HG02642 (cell line): ENCODE results near the gene CSTF3.
"Not testable (repeated sequence)": the region's sequence is repeated elsewhere in the genome, so short reads cannot be mapped to it uniquely, and the experiment has no call there.

Experiments used
- ATAC-seq: cut with Tn5 transposase; IDR thresholded peaks from one replicate; pipeline ENCODE4 v1.9.1; 2021; ENCODE audit warnings: mild to moderate bottlenecking; ENCODE audit not compliant: unreplicated experiment, poor library complexity

Gene CSTF3

DNA sequence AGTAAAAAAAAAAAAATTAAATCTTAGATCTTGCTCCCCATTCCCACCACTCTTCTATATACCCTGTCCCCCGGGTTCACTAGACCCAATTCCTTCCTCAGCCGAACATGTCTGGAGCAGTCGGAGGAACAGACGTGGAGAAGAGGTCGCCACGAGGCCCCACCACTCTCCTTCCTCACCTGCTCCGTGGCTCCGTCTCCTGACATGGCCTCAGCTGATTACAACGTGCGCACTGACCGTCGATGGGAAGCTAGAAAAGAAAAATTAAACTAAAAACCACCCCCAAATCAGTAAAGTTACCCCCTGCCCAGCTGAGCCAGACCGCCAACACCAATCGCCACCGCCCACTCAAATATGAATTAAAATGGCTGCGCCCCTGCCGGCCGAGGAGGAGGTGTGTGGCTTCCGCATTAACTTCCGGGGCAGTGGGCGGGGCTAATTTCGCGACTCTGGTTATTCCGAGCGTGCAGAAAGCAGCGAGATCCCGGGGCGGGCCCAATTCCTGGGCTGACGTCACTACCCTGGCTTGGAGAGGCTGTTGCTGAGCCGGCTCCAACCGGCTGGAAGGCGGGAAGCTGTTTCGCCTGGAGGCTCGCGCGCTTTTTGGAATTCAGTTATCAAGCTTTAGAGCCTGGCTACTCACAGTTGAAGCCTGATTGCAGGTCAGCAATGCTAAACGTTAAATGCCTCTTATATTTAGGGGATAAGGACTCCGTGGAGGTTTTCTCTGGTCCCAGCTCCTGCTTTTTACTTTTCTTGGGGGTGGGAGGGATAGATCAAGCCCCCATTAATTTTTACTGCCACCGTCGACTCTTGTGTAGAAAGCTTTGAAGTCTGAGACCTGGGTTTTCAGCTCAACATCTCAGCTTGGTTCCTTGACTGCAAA is at the start of gene CSTF3:
Gene CSTF3 (minus strand): TSS at position 361 of the 886 bp plus-strand sequence. CDS start 155 bp downstream, at position 206.
- ATAC-seq = peak; percentile 97

DNA sequence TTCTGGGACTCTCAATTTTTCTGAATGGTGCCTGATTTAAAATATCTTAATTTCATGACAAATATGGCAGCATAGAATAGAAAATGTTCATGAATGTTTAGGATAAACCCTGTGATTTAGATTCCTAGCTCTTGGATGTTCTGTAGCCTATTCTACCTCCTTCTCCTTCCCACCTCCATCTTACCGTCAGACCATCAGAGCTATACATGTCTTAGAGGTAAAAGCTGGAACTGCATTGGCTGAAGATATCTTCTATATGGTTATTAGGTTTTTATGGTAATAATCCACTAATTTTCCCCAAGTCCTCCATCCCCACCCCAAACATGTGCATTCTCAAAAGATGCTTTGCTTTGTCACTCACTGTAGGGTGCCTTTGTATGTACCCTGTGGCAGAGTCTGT is 46.9 kb upstream of the CSTF3 start:
- ATAC-seq = no peak

GRCh38 chr11:33207408-33207985 is 46.2 kb upstream of the CSTF3 start:
- no peak for ATAC-seq

- no peak for ATAC-seq
Measured at GRCh38 chr11:33197915-33198727, 36.8 kb upstream of the CSTF3 start.

GRCh38 chr11:33195462-33196173 is 34.3 kb upstream of the CSTF3 start:
- no peak for ATAC-seq

DNA sequence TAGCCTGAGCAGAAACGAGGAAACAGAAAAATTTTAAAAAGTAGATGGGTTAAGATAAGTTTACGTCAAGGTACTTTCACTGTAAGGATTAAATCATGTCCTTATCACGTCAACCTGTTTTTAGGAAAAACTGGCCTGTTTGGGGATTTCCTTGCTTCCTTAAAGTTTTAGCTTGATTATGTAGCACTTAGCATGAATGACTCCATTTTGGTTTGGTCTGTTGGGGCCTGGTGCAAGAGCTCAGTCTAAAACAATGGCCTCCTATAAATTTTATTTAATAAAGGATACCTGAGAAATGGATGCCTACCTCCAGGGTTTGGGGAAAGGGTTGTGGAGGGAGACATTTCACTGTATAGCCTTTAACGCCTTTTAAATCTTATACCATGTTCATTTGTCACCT is 33.2 kb upstream of the CSTF3 start:
- ATAC-seq = no peak

DNA sequence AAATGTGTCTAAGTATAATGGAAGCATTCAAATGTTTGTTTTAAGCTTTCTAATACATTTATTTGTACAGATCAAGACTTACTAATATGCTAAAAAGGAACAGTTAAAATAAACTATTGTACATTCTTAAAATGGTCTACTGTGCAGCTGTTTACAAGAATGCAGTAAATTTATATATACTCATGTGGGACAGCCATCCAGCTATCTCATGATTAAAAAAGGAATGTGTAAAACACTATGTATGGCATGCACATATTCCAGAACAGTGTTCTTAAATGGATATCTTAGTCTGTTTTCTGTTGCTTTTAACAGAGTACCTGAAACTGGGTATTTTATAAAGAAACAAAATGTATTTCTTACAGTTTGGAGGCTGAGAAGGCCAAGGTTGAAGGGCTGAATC is 30.2 kb upstream of the CSTF3 start:
- no peak for ATAC-seq

GRCh38 chr11:33187998-33188722 is 26.9 kb upstream of the CSTF3 start:
- no peak for ATAC-seq

- ATAC-seq = no peak
Measured at GRCh38 chr11:33185756-33186155, 24.5 kb upstream of the CSTF3 start.

- ATAC-seq = no peak
Measured at GRCh38 chr11:33182246-33182878, 21.1 kb upstream of the CSTF3 start.

DNA sequence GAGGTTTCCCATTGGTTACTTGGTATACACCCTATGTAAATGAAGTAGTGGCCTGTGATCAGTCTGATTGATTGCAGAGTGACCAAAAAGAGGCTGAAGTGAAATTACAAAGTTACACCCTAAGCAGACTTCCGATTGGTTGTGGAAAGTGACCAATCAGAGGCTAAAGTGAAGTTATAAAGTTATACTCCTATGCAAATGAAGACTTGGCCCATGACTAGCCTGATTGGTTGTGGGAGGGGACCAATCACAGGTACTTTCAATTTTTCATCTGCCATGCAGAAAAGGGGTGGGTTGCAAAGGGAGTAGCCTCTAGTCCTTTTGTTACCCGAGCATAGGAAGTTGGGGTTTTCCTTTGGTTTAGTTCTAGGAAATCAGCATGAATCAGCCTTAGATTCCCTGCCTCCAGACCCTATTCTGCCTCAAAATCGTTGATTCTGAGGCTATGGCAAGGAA is 18.1 kb upstream of the CSTF3 start:
- no peak for ATAC-seq

DNA sequence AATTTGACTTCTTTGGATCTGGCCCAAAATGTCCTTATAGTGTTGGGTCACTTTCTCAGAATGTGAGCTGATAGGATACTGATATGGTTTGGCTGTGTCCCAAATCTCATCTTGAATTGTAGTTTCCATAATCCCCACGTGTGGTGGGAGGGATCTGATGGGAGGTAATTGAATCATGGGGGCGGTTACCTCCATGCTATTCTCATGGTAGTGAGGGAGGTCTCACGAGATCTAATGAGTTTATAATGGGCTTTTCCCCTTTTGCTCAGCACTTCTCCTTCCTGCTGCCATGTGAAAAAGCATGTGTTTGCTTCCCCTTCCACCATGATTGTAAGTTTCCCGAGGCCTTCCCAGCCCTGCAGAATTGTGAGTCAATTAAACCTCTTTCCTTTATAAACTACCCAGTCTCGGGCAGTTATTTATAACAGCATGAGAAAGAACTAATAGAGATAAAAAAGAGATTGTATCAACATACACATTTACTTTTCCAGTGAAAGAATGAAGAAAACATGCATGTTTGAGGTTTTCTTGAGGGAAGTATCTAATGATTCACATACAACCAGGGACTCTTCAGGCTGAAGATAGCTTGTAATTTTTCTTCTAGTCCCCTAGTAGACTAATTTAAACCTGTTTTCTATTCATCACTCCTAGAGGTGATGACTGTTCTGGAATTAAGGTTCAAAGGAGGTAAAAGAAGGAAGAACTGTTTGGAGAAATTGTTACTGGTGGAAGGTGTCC is 17.3 kb upstream of the CSTF3 start:
- ATAC-seq = no peak

GRCh38 chr11:33177676-33178336 is 16.5 kb upstream of the CSTF3 start:
- ATAC-seq = no peak

DNA sequence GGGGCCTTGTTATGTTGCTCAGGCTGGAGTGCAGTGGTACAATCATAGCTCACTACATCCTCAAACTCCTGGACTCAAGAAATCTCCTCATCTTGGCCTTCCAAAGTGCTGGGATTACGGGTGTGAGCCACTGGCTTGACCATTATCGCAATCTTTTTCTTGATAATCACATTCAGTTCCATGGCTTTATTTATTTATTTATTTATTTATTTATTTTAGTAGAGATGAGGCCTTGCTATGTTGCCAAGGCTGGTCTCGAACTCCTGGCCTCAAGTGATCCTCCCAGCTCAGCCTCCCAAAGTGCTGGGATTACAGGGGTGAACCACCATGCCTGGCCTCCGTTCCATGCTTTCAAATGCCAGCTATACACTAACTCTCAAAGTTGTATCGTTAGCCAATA is 15.5 kb upstream of the CSTF3 start:
- not testable (repeated sequence) for ATAC-seq

- no peak for ATAC-seq
Measured at GRCh38 chr11:33172996-33173395, 11.7 kb upstream of the CSTF3 start.

DNA sequence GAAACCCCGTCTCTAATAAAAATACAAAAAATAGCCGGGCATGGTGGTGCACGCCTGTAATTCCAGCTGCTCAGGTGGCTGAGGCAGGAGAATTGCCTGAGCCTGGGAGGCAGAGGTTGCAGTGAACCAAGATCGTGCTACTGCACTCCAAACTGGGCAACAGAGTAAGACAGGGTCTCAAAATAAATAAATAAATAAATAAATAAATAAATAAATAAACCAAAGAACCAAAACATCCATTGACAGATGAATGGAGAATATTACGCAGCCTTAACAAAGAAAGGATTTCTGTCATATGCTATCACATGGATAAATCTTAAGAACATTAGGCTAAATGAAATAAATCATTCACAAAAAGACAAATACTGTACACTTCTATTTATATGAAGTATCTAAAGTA is 11.1 kb upstream of the CSTF3 start:
- no peak for ATAC-seq

GRCh38 chr11:33171251-33171650 is 10.0 kb upstream of the CSTF3 start:
- no peak for ATAC-seq

GRCh38 chr11:33168709-33169200 is 7.5 kb upstream of the CSTF3 start:
- ATAC-seq = no peak
